H1 (cell line): ENCODE results near the gene UBE2I. TPM values are rescaled to one million over a fixed set of nuclear protein-coding genes. Genes with fewer than 3 reads are reported as not detected.

Experiments used
- EGR1 ChIP-seq: IDR thresholded peaks from 2 replicates; pipeline ENCODE4 v1.6.1; 2011; ENCODE audit warnings: low read depth, low read length, borderline replicate concordance
- SIRT6 ChIP-seq: IDR thresholded peaks from one replicate; pipeline ENCODE4 v1.7.1; 2012; ENCODE audit warnings: low read length, inconsistent platforms
- polyA plus RNA-seq, 7 experiments: library from polyadenylated mRNA; depleted of rRNA in 3 of 7; stranded (reverse) in 5 of 7; unstranded in 2 of 7; fragments of >200 nt in 5 of 7; fragments of 200-250 nt in 2 of 7; gene quantifications; 1 replicate in 5 of 7; 2 replicates in 1 of 7; 4 replicates in 1 of 7; pipeline versions ENCODE4 v1.2.1 to v1.2.3, GENCODE V29; 2011 to 2013; ENCODE audit warnings: missing spikeins in 2 of 7, mixed read lengths in 2 of 7
- total RNA-seq: library from RNA; stranded (reverse); fragmentation: NEBNext Ultra II Directional; extraction: Animal tissue kit (Norgen Biotek cat#: 25700); gene quantifications from 2 replicates; pipeline ENCODE4 v1.2.1, GENCODE V29; 2021
- TF ChIP-seq, protein P1 (sequence below), 3 experiments: IDR thresholded peaks; 1 replicate in 2 of 3; 2 replicates in 1 of 3; pipeline versions ENCODE4 v1.5.1 to v1.6.1; 2011; ENCODE audit warnings: low read length in 3 of 3, mild to moderate bottlenecking in 3 of 3, inconsistent platforms in 2 of 3, low read depth in 1 of 3, moderate library complexity in 1 of 3; ENCODE audit not compliant: insufficient read depth in 1 of 3; ENCODE audit errors: control extremely low read depth in 1 of 3
- TF ChIP-seq, protein P2 (sequence below): fragments of 300-600 bp; sonication (generic); IDR thresholded peaks from 2 replicates; pipeline ENCODE4 v1.7.1; 2012; ENCODE audit warnings: low read length, moderate library complexity, mild to moderate bottlenecking, inconsistent platforms; ENCODE audit not compliant: insufficient replicate concordance

Gene UBE2I
- total and polyA plus RNA-seq, 2 of the 8 experiments (the other 6 are each of a cell fraction or from before 2014, with no cell fraction given), result 148 to 268 TPM

DNA sequence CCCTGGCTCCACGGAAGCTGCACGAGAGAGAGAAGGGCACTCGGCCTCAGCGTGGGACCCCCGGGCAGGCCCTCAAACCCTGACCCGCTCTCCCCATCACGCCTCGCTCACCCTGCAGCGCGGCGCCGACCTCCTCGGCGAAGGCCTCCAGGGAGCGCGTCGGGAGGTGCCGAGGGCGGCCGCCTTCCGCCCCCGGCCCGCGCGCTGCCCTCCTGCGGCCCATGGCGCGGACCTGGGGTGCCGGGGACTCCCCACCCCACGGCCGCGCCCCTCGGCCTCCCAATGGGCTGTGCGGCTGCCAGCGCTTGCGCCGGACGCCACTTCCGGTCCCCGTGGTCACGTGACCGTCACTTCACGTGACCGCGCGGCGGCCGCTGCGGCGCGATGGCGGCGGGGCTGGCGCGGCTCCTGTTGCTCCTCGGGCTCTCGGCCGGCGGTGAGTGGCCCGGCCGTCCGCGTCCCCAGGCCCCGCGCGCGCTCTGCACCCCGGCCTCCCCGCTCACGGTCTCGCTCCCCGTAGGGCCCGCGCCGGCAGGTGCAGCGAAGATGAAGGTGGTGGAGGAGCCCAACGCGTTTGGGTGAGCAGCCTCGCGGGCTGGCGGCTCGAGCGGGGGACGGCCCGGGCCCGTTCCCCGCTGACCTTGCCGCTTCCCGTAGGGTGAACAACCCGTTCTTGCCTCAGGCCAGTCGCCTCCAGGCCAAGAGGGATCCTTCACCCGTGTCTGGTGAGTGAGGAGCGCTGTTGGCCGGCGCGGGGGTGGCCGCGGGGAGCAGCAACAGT is 42.3 kb downstream of the UBE2I start, which contains the start of the genes GNPTG and TSR3 (continued):
- TF ChIP-seq, protein P1, sequence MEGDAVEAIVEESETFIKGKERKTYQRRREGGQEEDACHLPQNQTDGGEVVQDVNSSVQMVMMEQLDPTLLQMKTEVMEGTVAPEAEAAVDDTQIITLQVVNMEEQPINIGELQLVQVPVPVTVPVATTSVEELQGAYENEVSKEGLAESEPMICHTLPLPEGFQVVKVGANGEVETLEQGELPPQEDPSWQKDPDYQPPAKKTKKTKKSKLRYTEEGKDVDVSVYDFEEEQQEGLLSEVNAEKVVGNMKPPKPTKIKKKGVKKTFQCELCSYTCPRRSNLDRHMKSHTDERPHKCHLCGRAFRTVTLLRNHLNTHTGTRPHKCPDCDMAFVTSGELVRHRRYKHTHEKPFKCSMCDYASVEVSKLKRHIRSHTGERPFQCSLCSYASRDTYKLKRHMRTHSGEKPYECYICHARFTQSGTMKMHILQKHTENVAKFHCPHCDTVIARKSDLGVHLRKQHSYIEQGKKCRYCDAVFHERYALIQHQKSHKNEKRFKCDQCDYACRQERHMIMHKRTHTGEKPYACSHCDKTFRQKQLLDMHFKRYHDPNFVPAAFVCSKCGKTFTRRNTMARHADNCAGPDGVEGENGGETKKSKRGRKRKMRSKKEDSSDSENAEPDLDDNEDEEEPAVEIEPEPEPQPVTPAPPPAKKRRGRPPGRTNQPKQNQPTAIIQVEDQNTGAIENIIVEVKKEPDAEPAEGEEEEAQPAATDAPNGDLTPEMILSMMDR (IDR thresholded peaks at IDR 0.05; ENCODE audit: control extremely low read depth in 1 of 3, insufficient read depth in 1 of 3, low read depth in 1 of 3, low read length in 3 of 3), result no peak
- no peak for TF ChIP-seq SIRT6
- TF ChIP-seq, protein P2, sequence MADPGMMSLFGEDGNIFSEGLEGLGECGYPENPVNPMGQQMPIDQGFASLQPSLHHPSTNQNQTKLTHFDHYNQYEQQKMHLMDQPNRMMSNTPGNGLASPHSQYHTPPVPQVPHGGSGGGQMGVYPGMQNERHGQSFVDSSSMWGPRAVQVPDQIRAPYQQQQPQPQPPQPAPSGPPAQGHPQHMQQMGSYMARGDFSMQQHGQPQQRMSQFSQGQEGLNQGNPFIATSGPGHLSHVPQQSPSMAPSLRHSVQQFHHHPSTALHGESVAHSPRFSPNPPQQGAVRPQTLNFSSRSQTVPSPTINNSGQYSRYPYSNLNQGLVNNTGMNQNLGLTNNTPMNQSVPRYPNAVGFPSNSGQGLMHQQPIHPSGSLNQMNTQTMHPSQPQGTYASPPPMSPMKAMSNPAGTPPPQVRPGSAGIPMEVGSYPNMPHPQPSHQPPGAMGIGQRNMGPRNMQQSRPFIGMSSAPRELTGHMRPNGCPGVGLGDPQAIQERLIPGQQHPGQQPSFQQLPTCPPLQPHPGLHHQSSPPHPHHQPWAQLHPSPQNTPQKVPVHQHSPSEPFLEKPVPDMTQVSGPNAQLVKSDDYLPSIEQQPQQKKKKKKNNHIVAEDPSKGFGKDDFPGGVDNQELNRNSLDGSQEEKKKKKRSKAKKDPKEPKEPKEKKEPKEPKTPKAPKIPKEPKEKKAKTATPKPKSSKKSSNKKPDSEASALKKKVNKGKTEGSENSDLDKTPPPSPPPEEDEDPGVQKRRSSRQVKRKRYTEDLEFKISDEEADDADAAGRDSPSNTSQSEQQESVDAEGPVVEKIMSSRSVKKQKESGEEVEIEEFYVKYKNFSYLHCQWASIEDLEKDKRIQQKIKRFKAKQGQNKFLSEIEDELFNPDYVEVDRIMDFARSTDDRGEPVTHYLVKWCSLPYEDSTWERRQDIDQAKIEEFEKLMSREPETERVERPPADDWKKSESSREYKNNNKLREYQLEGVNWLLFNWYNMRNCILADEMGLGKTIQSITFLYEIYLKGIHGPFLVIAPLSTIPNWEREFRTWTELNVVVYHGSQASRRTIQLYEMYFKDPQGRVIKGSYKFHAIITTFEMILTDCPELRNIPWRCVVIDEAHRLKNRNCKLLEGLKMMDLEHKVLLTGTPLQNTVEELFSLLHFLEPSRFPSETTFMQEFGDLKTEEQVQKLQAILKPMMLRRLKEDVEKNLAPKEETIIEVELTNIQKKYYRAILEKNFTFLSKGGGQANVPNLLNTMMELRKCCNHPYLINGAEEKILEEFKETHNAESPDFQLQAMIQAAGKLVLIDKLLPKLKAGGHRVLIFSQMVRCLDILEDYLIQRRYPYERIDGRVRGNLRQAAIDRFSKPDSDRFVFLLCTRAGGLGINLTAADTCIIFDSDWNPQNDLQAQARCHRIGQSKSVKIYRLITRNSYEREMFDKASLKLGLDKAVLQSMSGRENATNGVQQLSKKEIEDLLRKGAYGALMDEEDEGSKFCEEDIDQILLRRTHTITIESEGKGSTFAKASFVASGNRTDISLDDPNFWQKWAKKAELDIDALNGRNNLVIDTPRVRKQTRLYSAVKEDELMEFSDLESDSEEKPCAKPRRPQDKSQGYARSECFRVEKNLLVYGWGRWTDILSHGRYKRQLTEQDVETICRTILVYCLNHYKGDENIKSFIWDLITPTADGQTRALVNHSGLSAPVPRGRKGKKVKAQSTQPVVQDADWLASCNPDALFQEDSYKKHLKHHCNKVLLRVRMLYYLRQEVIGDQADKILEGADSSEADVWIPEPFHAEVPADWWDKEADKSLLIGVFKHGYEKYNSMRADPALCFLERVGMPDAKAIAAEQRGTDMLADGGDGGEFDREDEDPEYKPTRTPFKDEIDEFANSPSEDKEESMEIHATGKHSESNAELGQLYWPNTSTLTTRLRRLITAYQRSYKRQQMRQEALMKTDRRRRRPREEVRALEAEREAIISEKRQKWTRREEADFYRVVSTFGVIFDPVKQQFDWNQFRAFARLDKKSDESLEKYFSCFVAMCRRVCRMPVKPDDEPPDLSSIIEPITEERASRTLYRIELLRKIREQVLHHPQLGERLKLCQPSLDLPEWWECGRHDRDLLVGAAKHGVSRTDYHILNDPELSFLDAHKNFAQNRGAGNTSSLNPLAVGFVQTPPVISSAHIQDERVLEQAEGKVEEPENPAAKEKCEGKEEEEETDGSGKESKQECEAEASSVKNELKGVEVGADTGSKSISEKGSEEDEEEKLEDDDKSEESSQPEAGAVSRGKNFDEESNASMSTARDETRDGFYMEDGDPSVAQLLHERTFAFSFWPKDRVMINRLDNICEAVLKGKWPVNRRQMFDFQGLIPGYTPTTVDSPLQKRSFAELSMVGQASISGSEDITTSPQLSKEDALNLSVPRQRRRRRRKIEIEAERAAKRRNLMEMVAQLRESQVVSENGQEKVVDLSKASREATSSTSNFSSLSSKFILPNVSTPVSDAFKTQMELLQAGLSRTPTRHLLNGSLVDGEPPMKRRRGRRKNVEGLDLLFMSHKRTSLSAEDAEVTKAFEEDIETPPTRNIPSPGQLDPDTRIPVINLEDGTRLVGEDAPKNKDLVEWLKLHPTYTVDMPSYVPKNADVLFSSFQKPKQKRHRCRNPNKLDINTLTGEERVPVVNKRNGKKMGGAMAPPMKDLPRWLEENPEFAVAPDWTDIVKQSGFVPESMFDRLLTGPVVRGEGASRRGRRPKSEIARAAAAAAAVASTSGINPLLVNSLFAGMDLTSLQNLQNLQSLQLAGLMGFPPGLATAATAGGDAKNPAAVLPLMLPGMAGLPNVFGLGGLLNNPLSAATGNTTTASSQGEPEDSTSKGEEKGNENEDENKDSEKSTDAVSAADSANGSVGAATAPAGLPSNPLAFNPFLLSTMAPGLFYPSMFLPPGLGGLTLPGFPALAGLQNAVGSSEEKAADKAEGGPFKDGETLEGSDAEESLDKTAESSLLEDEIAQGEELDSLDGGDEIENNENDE, result no peak
- 0 out of 2 replicates have a peak, but pooled peaks have one; percentile 5 for TF ChIP-seq EGR1
- TF ChIP-seq, all 59 proteins: peak for 28
